Lung (tissue), 12 donors: ENCODE results near the gene KRTAP10-1. TPM values are rescaled to one million over a fixed set of nuclear protein-coding genes. Genes with fewer than 3 reads are reported as not detected.

Source experiments
- ATAC-seq: fragments of 200-7000 bp; cut with Tn5 transposase; one replicate; pipeline ENCODE4 v1.9.1; 2020; ENCODE audit warnings: moderate number of reproducible peaks; ENCODE audit not compliant: insufficient read depth, low FRiP score
- DNase-seq, 3 donors: peaks; one replicate each; pipeline ENCODE4 v3.0.0-alpha.2; 2013 to 2017
- H3K27ac ChIP-seq, 2 donors: one replicate each; pipeline ENCODE4 v1.5.1; 2013; ENCODE audit warnings: mild to moderate bottlenecking in 2 of 2, moderate library complexity in 2 of 2, control low read depth in 1 of 2, inconsistent platforms in 1 of 2, low read depth in 1 of 2, low read length in 1 of 2
- H3K27me3 ChIP-seq, 3 donors: one replicate each; pipeline ENCODE4 v1.5.1; 2013; ENCODE audit warnings: low read length in 2 of 3; ENCODE audit not compliant: control insufficient read depth in 3 of 3, insufficient read depth in 3 of 3
- H3K36me3 ChIP-seq, 4 donors: one replicate each; pipeline ENCODE4 v1.5.1; 2013; ENCODE audit warnings: low read length in 4 of 4, mild to moderate bottlenecking in 1 of 4, moderate library complexity in 1 of 4; ENCODE audit not compliant: control insufficient read depth in 4 of 4, insufficient read depth in 4 of 4
- H3K4me1 ChIP-seq, 5 donors: one replicate each; pipeline ENCODE4 v1.5.1; 2013; ENCODE audit warnings: low read length in 5 of 5, mild to moderate bottlenecking in 2 of 5, moderate library complexity in 1 of 5; ENCODE audit not compliant: control insufficient read depth in 5 of 5, insufficient read depth in 5 of 5
- H3K4me3 ChIP-seq: one replicate; pipeline ENCODE4 v1.5.1; 2013; ENCODE audit warnings: mild to moderate bottlenecking, control low read depth, moderate library complexity
- H3K9ac ChIP-seq, 2 donors: one replicate each; pipeline ENCODE4 v1.5.1; 2013; ENCODE audit warnings: low read length in 2 of 2, control low read depth in 1 of 2; ENCODE audit not compliant: insufficient read depth in 1 of 2
- H3K9me3 ChIP-seq, 4 donors: one replicate each; pipeline ENCODE4 v1.5.1; 2013; ENCODE audit warnings: low read length in 3 of 4, mild to moderate bottlenecking in 1 of 4, moderate library complexity in 1 of 4; ENCODE audit not compliant: control insufficient read depth in 4 of 4, insufficient read depth in 3 of 4
- CTCF ChIP-seq: IDR thresholded peaks from 2 replicates; pipeline ENCODE4 v1.5.1; 2012; ENCODE audit warnings: mild to moderate bottlenecking; ENCODE audit errors: control extremely low read depth, extremely low read depth
- WGBS, 2 donors: extraction: QIAGEN DNeasy Blood & Tissue Kit; methylation state at CpG; one replicate each; pipeline ENCODE4 v1.1.7; 2013; 5-methylcytosine and 5-hydroxymethylcytosine counted together
- polyA plus RNA-seq, 2 donors: library from polyadenylated mRNA; stranded (reverse); fragments of 200-250 nt; gene quantifications; one replicate each; pipeline ENCODE4 v1.2.1, GENCODE V29; 2013
- total RNA-seq, 2 donors: library from RNA; depleted of rRNA in 1 of 2; stranded (reverse); fragments of >200 nt in 1 of 2; gene quantifications; one replicate each; pipeline ENCODE4 v1.2.1, GENCODE V29; 2014 to 2021
- donor health status: control.
- donor health status: control.
- donor health status: Bipolar disorder and iron deficiency.
- donor health status: healthy.
- donor health status: DM: yes; HTN: yes; CAD: no.

The KRTAP10-1 gene
- total and polyA plus RNA-seq, 4 donors: not detected

GRCh38 chr21:44520326-44521300 is 19.4 kb downstream of the KRTAP10-1 start:
- WGBS, 2 donors: 88 to 92% methylated on average over 31 of the region's 31 CpGs
- DNase-seq (no peak), ATAC-seq (no peak)
- H3K4me3 ChIP-seq: no peak overlapping the region
- TF ChIP-seq CTCF: no peak
- H3K9me3 ChIP-seq: peaks cover 0 to 6% (median 0%) of the 10 kb centered on the region in 4 donors
- H3K36me3 ChIP-seq: no peaks in the 10 kb centered on the region
- H3K27ac ChIP-seq: no peak overlapping the region
- no peak overlapping the region for H3K9ac ChIP-seq
- H3K27me3 ChIP-seq: no peaks in the 10 kb centered on the region
- H3K4me1 ChIP-seq: no peaks in the 10 kb centered on the region

DNA sequence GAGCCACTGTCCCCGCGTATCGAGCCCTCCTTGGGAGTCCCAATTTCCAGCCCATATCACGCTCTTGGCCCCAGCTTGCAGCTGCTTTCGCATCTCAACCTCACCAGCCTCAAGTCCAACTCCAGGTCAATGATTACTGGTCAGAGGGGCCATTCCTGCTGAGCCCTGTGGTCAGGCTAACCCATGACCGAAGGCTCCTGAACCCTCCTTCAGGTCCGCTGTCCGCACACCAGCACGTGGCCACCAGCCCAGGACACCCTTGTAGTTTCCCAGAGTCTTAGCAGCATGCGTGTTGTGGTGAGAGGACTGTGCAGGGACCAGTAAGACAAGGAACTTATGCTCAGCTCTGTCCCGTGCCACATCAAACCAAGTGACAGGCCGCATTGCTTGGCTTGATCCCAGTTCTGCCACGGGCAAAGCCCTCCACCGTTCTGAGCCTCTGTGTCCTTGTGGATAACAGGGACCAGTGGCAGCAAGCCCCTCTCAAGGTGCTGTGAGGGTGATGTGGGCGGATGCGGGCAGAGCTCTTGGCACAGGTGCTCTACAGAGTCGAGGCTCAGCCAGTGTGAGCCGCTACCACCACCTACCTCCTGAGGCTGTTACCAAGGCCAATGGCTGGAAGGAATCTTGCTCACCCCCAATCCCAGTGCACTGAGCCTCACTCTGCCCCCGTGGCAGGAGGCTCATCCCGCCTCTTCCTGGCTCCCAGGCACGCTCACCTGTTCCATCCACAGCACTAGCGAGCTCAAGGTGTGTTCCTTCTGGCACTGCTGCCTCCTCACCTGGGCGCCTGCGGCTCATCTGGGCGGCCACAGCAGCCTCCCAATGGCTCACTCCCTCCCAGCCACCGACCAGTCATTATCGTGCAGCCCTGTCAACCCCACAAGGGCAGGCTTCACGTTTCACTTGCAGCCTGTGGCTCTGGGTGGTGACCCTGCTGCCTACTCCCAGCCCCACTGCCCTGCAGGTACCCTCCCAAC is 20.4 kb downstream of the KRTAP10-1 start:
- H3K36me3 ChIP-seq: no peaks in the 10 kb centered on the region
- no peaks in the 10 kb centered on the region for H3K4me1 ChIP-seq
- TF ChIP-seq CTCF: no peak
- no peak overlapping the region for H3K9ac ChIP-seq
- no peaks in the 10 kb centered on the region for H3K27me3 ChIP-seq
- ATAC-seq: no peak
- DNase-seq: no peak
- peaks cover 0 to 6% (median 0%) of the 10 kb centered on the region in 4 donors for H3K9me3 ChIP-seq
- no peak overlapping the region for H3K4me3 ChIP-seq
- H3K27ac ChIP-seq: no peak overlapping the region
- whole genome bisulfite sequencing, 2 donors: 87 to 92% methylated on average over 28 of the region's 28 CpGs

- ATAC-seq: no peak
- Histone ChIP-seq H3K4me3 (no peak overlapping the region), H3K9ac (no peak overlapping the region), H3K27ac (no peak overlapping the region), H3K27me3 (no peaks in the 10 kb centered on the region), H3K4me1 (no peaks in the 10 kb centered on the region), H3K9me3 (peaks cover 0 to 6% (median 0%) of the 10 kb centered on the region in 4 donors), H3K36me3 (no peaks in the 10 kb centered on the region)
- no peak for DNase-seq
- WGBS, 2 donors: 76 to 84% methylated on average over 12 of the region's 12 CpGs
- no peak for TF ChIP-seq CTCF
Observed at GRCh38 chr21:44518686-44519085, 21.3 kb downstream of the KRTAP10-1 start.
